ENCODE results near the gene SMIM41. TPM values are rescaled to one million over a fixed set of nuclear protein-coding genes. Genes with fewer than 3 reads are reported as not detected.

SMIM41 gene
- polyA plus RNA-seq, 2 of the 4 experiments (the other 2 are of a cell fraction) = not detected

GRCh38 chr12:52093346-52093745 lies 13.8 kb downstream of the SMIM41 start:
- Histone ChIP-seq H3K9me3 (no peaks in the 10 kb centered on the region; the same call in 2 of the 3 replicates), H3K4me3 (no peak overlapping the region), H3K27ac (no peak overlapping the region), H3K4me1 (no peaks in the 10 kb centered on the region), H3K4me2 (no peak overlapping the region)
- ATAC-seq = no peak; a peak in 1 of 6 replicates
- CTCF ChIA-PET = interaction anchor here (1.0 to 2.1 kb wide), 8 partner anchors 10 to 89 kb away, joined by 3 to 16 read pairs (median 4); no protein-coding TSS in a partner anchor
- no peak for FAIRE-seq
- POLR2A ChIA-PET = no interaction called here
- TF ChIP-seq RFX5 (IDR thresholded peaks at IDR 0.05) (no peak), MAX (IDR thresholded peaks at IDR 0.05) (no peak), POLR2AphosphoS2 (conservative IDR thresholded peaks at IDR 0.05; ENCODE audit: low read length) (no peak)
- DNase-seq (ENCODE audit: low read depth in 1 of 2, low spot score in 1 of 2) = no peak
- 59% methylated on average over 7 of the region's 7 CpGs for WGBS (ENCODE audit: missing lambda C conversion rate)

- H3K9me3 ChIP-seq = no peaks in the 10 kb centered on the region; the same call in 2 of the 3 replicates
- H3K27ac ChIP-seq = no peak overlapping the region
- DNase-seq (ENCODE audit: low read depth in 1 of 2, low spot score in 1 of 2) = no peak
- H3K4me2 ChIP-seq = no peak overlapping the region
- no peak for FAIRE-seq
- TF ChIP-seq MAX (IDR thresholded peaks at IDR 0.05) = no peak
- no peak for TF ChIP-seq EP300 (IDR thresholded peaks at IDR 0.05)
- TF ChIP-seq HOXA7 (CRISPR knock-in tag; IDR thresholded peaks at IDR 0.05) = no peak
- TF ChIP-seq USF2 (IDR thresholded peaks at IDR 0.05) = no peak
- no peak for TF ChIP-seq CBX2 (IDR thresholded peaks at IDR 0.05; ENCODE audit: borderline replicate concordance, low read depth)
- no peak for TF ChIP-seq RAD21 (conservative IDR thresholded peaks at IDR 0.05 in 1 of 2, IDR thresholded peaks at IDR 0.05 in 1 of 2)
- TF ChIP-seq POLR2AphosphoS2 (conservative IDR thresholded peaks at IDR 0.05; ENCODE audit: low read length) = no peak
- TF ChIP-seq SMC3 (IDR thresholded peaks at IDR 0.05) = no peak
- TF ChIP-seq FOSB (CRISPR knock-in tag; IDR thresholded peaks at IDR 0.05) = no peak
- TF ChIP-seq RARB (CRISPR knock-in tag; IDR thresholded peaks at IDR 0.05) = no peak
- TF ChIP-seq ESRRA (IDR thresholded peaks at IDR 0.05; ENCODE audit: borderline replicate concordance, low read length) = no peak
- TF ChIP-seq CTCF (IDR thresholded peaks at IDR 0.05) = no peak
- TF ChIP-seq MYC (IDR thresholded peaks at IDR 0.05; ENCODE audit: borderline replicate concordance, low read length) = no peak
- TF ChIP-seq POLR2A (IDR thresholded peaks at IDR 0.05; ENCODE audit: low read length) = no peak
- H3K4me3 ChIP-seq = no peak overlapping the region
- ATAC-seq = no peak
- no peaks in the 10 kb centered on the region for H3K4me1 ChIP-seq
- CTCF ChIA-PET = no interaction called here
- 66% methylated on average over 15 of the region's 15 CpGs for WGBS (ENCODE audit: missing lambda C conversion rate)
- POLR2A ChIA-PET = no interaction called here
These were observed 17.0 kb downstream of the SMIM41 start for GRCh38 chr12:52096332-52097044.

- ChIA-PET POLR2A (no interaction called here), CTCF (no interaction called here)
- H3K4me2 ChIP-seq = no peak overlapping the region
- DNase-seq (ENCODE audit: low read depth in 1 of 2, low spot score in 1 of 2) (no peak), FAIRE-seq (no peak), ATAC-seq (peak; percentile 54 to 76; a peak in 4 of 6 replicates)
- no peaks in the 10 kb centered on the region; the same call in 2 of the 3 replicates for H3K9me3 ChIP-seq
- no peaks in the 10 kb centered on the region for H3K4me1 ChIP-seq
- H3K27ac ChIP-seq = no peak overlapping the region
- 67% methylated on average over 20 of the region's 21 CpGs for WGBS (ENCODE audit: missing lambda C conversion rate)
- no peak overlapping the region for H3K4me3 ChIP-seq
- TF ChIP-seq MAFK (IDR thresholded peaks at IDR 0.05; ENCODE audit: partially characterized antibody) = no peak
- TF ChIP-seq PHF8 (IDR thresholded peaks at IDR 0.05; ENCODE audit: borderline replicate concordance, low read depth) = no peak
- TF ChIP-seq RAD21 (conservative IDR thresholded peaks at IDR 0.05 in 1 of 2, IDR thresholded peaks at IDR 0.05 in 1 of 2) = no peak
- TF ChIP-seq ZC3H11A (IDR thresholded peaks at IDR 0.05) = no peak
- TF ChIP-seq HMGXB4 (CRISPR knock-in tag; IDR thresholded peaks at IDR 0.05; ENCODE audit: borderline replicate concordance) = no peak
- TF ChIP-seq USF2 (IDR thresholded peaks at IDR 0.05) = no peak
- TF ChIP-seq NFE2L2 (conservative IDR thresholded peaks at IDR 0.05; ENCODE audit: low read length) = no peak
- TF ChIP-seq RCOR1 (IDR thresholded peaks at IDR 0.05; ENCODE audit: low read depth, low read length) = no peak
- no peak for TF ChIP-seq ZNF302 (CRISPR knock-in tag; IDR thresholded peaks at IDR 0.05)
- TF ChIP-seq JUNB (IDR thresholded peaks at IDR 0.05) = no peak
- no peak for TF ChIP-seq PBX3 (IDR thresholded peaks at IDR 0.05)
These were observed 17.7 kb downstream of the SMIM41 start for GRCh38 chr12:52097045-52097666.
